ENCODE measurements around the gene PAPOLB.

GRCh38 chr7:4861227-4861626 is 603 bp downstream of the PAPOLB start:
- TF ChIP-seq POLR2A (IDR thresholded peaks at IDR 0.05; ENCODE audit: low read depth, low read length) (no peak), TAF1 (IDR thresholded peaks at IDR 0.05; ENCODE audit: low read depth, low read length) (no peak), POLR2AphosphoS5 (IDR thresholded peaks at IDR 0.05; ENCODE audit: low read depth, low read length) (no peak), PAX5 (IDR thresholded peaks at IDR 0.05; ENCODE audit: insufficient read depth, low read length, severe bottlenecking) (no peak)
